Brain microvascular endothelial cell (primary cell): ENCODE data around the gene ITPR2.

ENCODE experiments used
- DNase-seq: peaks from one replicate; pipeline ENCODE4 v3.0.0-alpha.2; 2020
- H3K27ac ChIP-seq: fragments of 250-450 bp; sonication (Bioruptor Pico); 2 replicates; pipeline ENCODE4 v1.5.1; 2020; ENCODE audit warnings: mild to moderate bottlenecking, moderate library complexity
- H3K27me3 ChIP-seq: fragments of 250-450 bp; sonication (Bioruptor Pico); replicated peaks from 2 replicates; pipeline ENCODE4 v1.5.1; 2020; ENCODE audit warnings: mild to moderate bottlenecking
- H3K36me3 ChIP-seq: fragments of 250-450 bp; sonication (Bioruptor Pico); replicated peaks from 2 replicates; pipeline ENCODE4 v1.5.1; 2020; ENCODE audit warnings: mild to moderate bottlenecking
- H3K4me3 ChIP-seq: 2 replicates; pipeline ENCODE4 v1.5.1; 2011; ENCODE audit warnings: low read depth, mild to moderate bottlenecking, control low read depth, low read length, moderate library complexity
- in situ Hi-C: cut with HindIII; loops from 2 replicates; pipeline ENCODE4 v1.10.0; 2017; ENCODE audit warnings: low sequenced_read_pairs, low pct_ligation_motif_present
- TF ChIP-seq, protein P1 (sequence below): IDR thresholded peaks from 2 replicates; pipeline ENCODE4 v1.5.1; 2011; ENCODE audit warnings: low read depth, mild to moderate bottlenecking, moderate library complexity, low read length, control low read depth, inconsistent platforms; ENCODE audit errors: missing control alignments

Gene ITPR2

GRCh38 chr12:26292596-26292995, 540.4 kb downstream of the ITPR2 start:
- TF ChIP-seq, protein P1, sequence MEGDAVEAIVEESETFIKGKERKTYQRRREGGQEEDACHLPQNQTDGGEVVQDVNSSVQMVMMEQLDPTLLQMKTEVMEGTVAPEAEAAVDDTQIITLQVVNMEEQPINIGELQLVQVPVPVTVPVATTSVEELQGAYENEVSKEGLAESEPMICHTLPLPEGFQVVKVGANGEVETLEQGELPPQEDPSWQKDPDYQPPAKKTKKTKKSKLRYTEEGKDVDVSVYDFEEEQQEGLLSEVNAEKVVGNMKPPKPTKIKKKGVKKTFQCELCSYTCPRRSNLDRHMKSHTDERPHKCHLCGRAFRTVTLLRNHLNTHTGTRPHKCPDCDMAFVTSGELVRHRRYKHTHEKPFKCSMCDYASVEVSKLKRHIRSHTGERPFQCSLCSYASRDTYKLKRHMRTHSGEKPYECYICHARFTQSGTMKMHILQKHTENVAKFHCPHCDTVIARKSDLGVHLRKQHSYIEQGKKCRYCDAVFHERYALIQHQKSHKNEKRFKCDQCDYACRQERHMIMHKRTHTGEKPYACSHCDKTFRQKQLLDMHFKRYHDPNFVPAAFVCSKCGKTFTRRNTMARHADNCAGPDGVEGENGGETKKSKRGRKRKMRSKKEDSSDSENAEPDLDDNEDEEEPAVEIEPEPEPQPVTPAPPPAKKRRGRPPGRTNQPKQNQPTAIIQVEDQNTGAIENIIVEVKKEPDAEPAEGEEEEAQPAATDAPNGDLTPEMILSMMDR, result no peak

GRCh38 chr12:26290565-26290964, 542.4 kb downstream of the ITPR2 start:
- TF ChIP-seq, protein P1, result no peak
- H3K4me3 ChIP-seq, result no peak overlapping the region
- in situ Hi-C loops, result no loop called here
- H3K27ac ChIP-seq, result no peak overlapping the region
- H3K36me3 ChIP-seq, result no peaks in the 10 kb centered on the region
- DNase-seq, result no peak
- no peaks in the 10 kb centered on the region for H3K27me3 ChIP-seq

More at GRCh38 chr12:26292596-26292995, 540.4 kb downstream of the ITPR2 start:
- no peaks in the 10 kb centered on the region for H3K36me3 ChIP-seq
- H3K27me3 ChIP-seq, result no peaks in the 10 kb centered on the region
- no peak for DNase-seq
- in situ Hi-C loops, result no loop called here
- no peak overlapping the region for H3K27ac ChIP-seq
- no peak overlapping the region for H3K4me3 ChIP-seq

- TF ChIP-seq, protein P1, result no peak
- Histone ChIP-seq H3K4me3 (no peak overlapping the region), H3K27me3 (no peaks in the 10 kb centered on the region), H3K36me3 (no peaks in the 10 kb centered on the region), H3K27ac (no peak overlapping the region)
- DNase-seq, result no peak
- in situ Hi-C loops, result no loop called here
Measured at GRCh38 chr12:26287671-26288381, 545.2 kb downstream of the ITPR2 start.
